ENCODE data around the gene SLC25A40. TPM values are rescaled to one million over a fixed set of nuclear protein-coding genes. Genes with fewer than 3 reads are reported as not detected.
A peak's percentile ranks its signal among the peaks of the same experiment; 100 is the strongest.
"Not testable (repeated sequence)": the region's sequence is repeated elsewhere in the genome, so short reads cannot be mapped to it uniquely, and the experiment has no call there.

SLC25A40 gene
- polyA plus RNA-seq, 1 experiment: 11.8 TPM

DNA sequence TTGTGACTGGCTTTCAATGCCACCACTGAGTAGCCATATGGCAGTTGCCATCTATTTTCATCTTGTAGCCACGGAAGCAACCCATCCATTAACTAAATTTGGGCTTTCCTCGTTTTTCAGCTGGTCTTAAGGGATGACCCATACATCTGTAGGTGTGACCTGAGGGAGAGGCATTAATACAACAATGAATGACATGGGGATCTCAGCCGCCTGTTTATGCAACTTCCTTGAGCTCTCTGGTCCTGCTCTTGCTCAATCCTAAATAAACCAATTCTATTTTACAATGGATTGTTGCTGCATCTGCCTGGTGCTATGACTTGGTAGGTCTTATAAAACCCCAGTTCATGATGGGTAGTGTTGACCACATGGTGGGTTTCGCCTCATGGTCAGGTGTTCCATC, 36.0 kb upstream of the SLC25A40 start:
- no peak overlapping the region for H3K27ac ChIP-seq (ENCODE audit: low read depth, low read length)
- POLR2A ChIA-PET: no interaction called here
- H3K27me3 ChIP-seq (ENCODE audit: control insufficient read depth, insufficient read depth, low read length): no peaks in the 10 kb centered on the region
- CTCF ChIA-PET: no interaction called here
- TF ChIP-seq, protein P1, sequence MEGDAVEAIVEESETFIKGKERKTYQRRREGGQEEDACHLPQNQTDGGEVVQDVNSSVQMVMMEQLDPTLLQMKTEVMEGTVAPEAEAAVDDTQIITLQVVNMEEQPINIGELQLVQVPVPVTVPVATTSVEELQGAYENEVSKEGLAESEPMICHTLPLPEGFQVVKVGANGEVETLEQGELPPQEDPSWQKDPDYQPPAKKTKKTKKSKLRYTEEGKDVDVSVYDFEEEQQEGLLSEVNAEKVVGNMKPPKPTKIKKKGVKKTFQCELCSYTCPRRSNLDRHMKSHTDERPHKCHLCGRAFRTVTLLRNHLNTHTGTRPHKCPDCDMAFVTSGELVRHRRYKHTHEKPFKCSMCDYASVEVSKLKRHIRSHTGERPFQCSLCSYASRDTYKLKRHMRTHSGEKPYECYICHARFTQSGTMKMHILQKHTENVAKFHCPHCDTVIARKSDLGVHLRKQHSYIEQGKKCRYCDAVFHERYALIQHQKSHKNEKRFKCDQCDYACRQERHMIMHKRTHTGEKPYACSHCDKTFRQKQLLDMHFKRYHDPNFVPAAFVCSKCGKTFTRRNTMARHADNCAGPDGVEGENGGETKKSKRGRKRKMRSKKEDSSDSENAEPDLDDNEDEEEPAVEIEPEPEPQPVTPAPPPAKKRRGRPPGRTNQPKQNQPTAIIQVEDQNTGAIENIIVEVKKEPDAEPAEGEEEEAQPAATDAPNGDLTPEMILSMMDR (IDR thresholded peaks at IDR 0.05; ENCODE audit: low read depth, low read length): no peak
- no peak overlapping the region for H3K4me3 ChIP-seq (ENCODE audit: low read depth, low read length)
- H3K9me3 ChIP-seq (ENCODE audit: control insufficient read depth, insufficient read depth, low read length): no peaks in the 10 kb centered on the region
- no peak for DNase-seq (ENCODE audit: low read depth, low spot score)

DNA sequence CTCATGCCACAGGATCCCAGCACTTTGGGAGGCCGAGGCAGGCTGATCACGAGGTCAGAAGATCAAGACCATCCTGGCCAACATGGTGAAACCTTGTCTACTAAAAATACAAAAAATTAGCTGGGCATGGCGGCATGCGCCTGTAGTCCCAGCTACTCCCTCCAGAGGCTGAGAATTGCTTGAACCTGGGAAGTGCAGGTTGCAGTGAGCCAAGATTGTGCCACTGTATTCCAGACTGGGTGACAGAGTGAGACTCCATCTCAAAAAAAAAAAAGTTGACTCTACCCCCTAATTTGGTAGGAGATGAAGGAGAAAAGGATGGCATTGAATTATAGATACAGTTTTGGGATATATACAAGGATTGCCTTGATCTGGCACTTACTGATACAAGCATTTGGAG, 32.7 kb upstream of the SLC25A40 start:
- H3K9me3 ChIP-seq (ENCODE audit: control insufficient read depth, insufficient read depth, low read length); H3K27ac ChIP-seq (ENCODE audit: low read depth, low read length); POLR2A ChIA-PET; H3K4me3 ChIP-seq (ENCODE audit: low read depth, low read length); CTCF ChIA-PET; H3K27me3 ChIP-seq (ENCODE audit: control insufficient read depth, insufficient read depth, low read length); DNase-seq (ENCODE audit: low read depth, low spot score): not testable (repeated sequence)

DNA sequence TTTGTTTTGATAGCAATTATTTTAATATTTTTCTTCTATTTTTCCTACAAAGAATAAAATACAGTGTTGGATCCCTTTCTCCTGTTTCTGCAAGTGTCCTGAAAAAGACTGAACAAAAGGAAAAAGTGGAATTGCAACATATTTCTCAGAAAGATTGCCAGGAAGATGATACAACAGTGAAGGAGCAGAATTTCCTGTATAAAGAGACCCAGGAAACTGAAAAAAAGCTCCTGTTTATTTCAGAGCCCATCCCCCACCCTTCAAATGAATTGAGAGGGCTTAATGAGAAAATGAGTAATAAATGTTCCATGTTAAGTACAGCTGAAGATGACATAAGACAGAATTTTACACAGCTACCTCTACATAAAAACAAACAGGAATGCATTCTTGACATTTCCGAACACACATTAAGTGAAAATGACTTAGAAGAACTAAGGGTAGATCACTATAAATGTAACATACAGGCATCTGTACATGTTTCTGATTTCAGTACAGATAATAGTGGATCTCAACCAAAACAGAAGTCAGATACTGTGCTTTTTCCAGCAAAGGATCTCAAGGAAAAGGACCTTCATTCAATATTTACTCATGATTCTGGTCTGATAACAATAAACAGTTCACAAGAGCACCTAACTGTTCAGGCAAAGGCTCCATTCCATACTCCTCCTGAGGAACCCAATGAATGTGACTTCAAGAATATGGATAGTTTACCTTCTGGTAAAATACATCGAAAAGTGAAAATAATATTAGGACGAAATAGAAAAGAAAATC, 31.2 kb upstream of the SLC25A40 start:
- CTCF ChIA-PET: interaction anchor here (0.6 kb wide), 1 partner anchor 642 kb away, joined by 3 read pairs; no protein-coding TSS in a partner anchor
- H3K27me3 ChIP-seq (ENCODE audit: control insufficient read depth, insufficient read depth, low read length); H3K4me3 ChIP-seq (ENCODE audit: low read depth, low read length); H3K9me3 ChIP-seq (ENCODE audit: control insufficient read depth, insufficient read depth, low read length); DNase-seq (ENCODE audit: low read depth, low spot score); H3K27ac ChIP-seq (ENCODE audit: low read depth, low read length); POLR2A ChIA-PET: not testable (repeated sequence)

DNA sequence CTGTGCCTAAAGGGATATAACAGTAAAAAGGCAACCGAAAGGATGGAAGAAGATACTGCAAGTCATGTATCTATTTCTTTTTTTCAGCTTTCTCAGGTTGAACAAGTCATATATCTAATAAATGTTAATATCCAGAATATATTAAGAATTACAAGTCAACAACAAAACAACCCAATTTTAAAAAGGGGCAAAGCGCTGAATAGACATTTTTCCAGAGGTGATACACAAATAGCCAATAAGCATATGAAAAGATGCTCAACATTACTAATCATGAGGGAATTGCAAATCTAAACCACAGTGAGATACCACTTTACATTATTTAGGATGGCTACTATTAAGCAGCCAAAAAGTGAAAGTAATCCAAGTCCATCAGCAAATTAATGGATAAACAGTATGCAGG, 23.1 kb upstream of the SLC25A40 start:
- H3K27ac ChIP-seq (ENCODE audit: low read depth, low read length): no peak overlapping the region
- no peaks in the 10 kb centered on the region for H3K27me3 ChIP-seq (ENCODE audit: control insufficient read depth, insufficient read depth, low read length)
- no peak for DNase-seq (ENCODE audit: low read depth, low spot score)
- ChIA-PET CTCF (no interaction called here), POLR2A (no interaction called here)
- H3K9me3 ChIP-seq (ENCODE audit: control insufficient read depth, insufficient read depth, low read length): no peaks in the 10 kb centered on the region
- H3K4me3 ChIP-seq (ENCODE audit: low read depth, low read length): no peak overlapping the region
- TF ChIP-seq, protein P1 (IDR thresholded peaks at IDR 0.05; ENCODE audit: low read depth, low read length): no peak

DNA sequence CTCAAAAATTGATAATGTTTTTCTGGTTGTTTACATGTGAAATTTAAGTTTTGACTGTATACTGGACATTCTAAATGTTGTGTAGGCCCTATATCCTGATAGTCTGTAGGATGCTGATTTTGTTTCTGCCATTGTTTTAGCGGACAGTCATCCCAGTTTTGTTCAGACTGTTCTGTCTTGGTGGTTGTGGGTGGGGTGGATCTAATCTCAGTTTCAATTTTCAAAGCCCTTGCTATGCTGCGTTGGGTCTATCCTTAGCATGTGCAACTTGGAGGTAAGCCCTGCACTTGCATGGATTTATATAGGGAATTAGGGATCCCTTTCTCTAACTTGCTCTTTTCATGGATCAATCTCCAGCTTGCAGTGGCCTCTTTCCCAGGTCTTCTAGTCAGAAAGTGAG, 19.2 kb upstream of the SLC25A40 start:
- Histone ChIP-seq H3K9me3 (ENCODE audit: control insufficient read depth, insufficient read depth, low read length) (no peaks in the 10 kb centered on the region), H3K27ac (ENCODE audit: low read depth, low read length) (no peak overlapping the region), H3K4me3 (ENCODE audit: low read depth, low read length) (no peak overlapping the region), H3K27me3 (ENCODE audit: control insufficient read depth, insufficient read depth, low read length) (no peaks in the 10 kb centered on the region)
- TF ChIP-seq, protein P1 (IDR thresholded peaks at IDR 0.05; ENCODE audit: low read depth, low read length): no peak
- CTCF ChIA-PET: interaction anchor here (1.3 to 2.0 kb wide), 2 partner anchors 9 to 98 kb away, joined by 4 to 7 read pairs; no protein-coding TSS in a partner anchor
- POLR2A ChIA-PET: no interaction called here
- DNase-seq (ENCODE audit: low read depth, low spot score): no peak

DNA sequence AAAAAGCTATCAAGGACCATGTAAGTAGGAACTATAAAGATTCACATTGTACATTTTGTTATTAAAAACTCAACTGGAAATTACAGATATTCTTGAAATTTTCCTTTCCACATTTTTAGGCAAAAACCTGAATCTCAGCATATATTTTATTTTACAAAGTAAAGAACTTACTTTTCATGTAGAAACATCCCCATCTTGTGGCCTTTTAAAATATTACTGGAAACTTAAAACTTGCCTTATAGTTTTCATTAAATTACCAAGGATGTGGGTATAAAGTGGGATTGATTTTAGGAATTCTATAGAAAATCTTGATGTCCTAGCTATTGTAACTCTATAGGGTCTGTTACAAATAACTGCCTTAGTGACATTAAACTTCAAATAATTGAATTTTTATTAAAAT, 10.7 kb upstream of the SLC25A40 start:
- POLR2A ChIA-PET: interaction anchor here (0.7 kb wide), 2 partner anchors 55 to 370 kb away, joined by 10 to 14 read pairs; no protein-coding TSS in a partner anchor
- TF ChIP-seq, protein P1 (IDR thresholded peaks at IDR 0.05; ENCODE audit: low read depth, low read length): peak; percentile 47

More for the DNA sequence above, 10.7 kb upstream of the SLC25A40 start:
- Histone ChIP-seq H3K27me3 (ENCODE audit: control insufficient read depth, insufficient read depth, low read length) (no peaks in the 10 kb centered on the region), H3K4me3 (ENCODE audit: low read depth, low read length) (no peak overlapping the region), H3K9me3 (ENCODE audit: control insufficient read depth, insufficient read depth, low read length) (no peaks in the 10 kb centered on the region), H3K27ac (ENCODE audit: low read depth, low read length) (no peak overlapping the region)
- DNase-seq (ENCODE audit: low read depth, low spot score): peak; percentile 11
- CTCF ChIA-PET: interaction anchor here (0.7 to 4.4 kb wide), 19 partner anchors 9 to 960 kb away, joined by 3 to 66 read pairs (median 6); no protein-coding TSS in a partner anchor

All from AG04450 (cell line).